A673 (cell line): ENCODE measurements around the gene MAPKAPK2. TPM values are rescaled to one million over a fixed set of nuclear protein-coding genes. Genes with fewer than 3 reads are reported as not detected.

Experiments used
- BruUV-seq: library from RNA; stranded (reverse); fragments of 400-500 nt; replicated peaks from 2 replicates; lab custom pipeline; 2021; lab: Mats Ljungman, UMichigan
- CTCF ChIA-PET: fragments of 300-600 bp; sonication (Branson Sonifier 250); formaldehyde crosslinking; loops from one replicate; lab custom pipeline; 2022; ENCODE audit warnings: antibody characterized with exemption; lab: Charles Lee
- POLR2A ChIA-PET: fragments of 300-600 bp; sonication (Branson Sonifier 250); formaldehyde crosslinking; loops from one replicate; lab custom pipeline; 2022; ENCODE audit warnings: antibody characterized with exemption; ENCODE audit not compliant: low non-redundant PET; lab: Charles Lee
- DNase-seq: peaks from one replicate; pipeline ENCODE4 v3.0.0-alpha.2; 2015; ENCODE audit warnings: low spot score
- H3K27ac ChIP-seq: fragments of 200-600 bp; sonication (generic); 2 replicates; pipeline ENCODE4 v1.5.1; 2016; ENCODE audit warnings: mixed run types, low read depth, mild to moderate bottlenecking, mixed read lengths, antibody characterized with exemption, low read length; ENCODE audit not compliant: poor library complexity, severe bottlenecking
- H3K27me3 ChIP-seq: fragments of 200-600 bp; sonication (generic); replicated peaks from 2 replicates; pipeline ENCODE4 v1.6.1; 2017; ENCODE audit warnings: mixed run types, low read depth, mild to moderate bottlenecking, mixed read lengths, antibody characterized with exemption, low read length; ENCODE audit not compliant: insufficient read depth, poor library complexity
- H3K36me3 ChIP-seq: fragments of 200-600 bp; sonication (generic); 2 replicates; pipeline ENCODE4 v1.6.1; 2016; ENCODE audit warnings: mixed run types, mild to moderate bottlenecking, mixed read lengths, antibody characterized with exemption, low read length; ENCODE audit not compliant: insufficient read depth, poor library complexity, severe bottlenecking
- H3K4me1 ChIP-seq: fragments of 200-600 bp; sonication (generic); 2 replicates; pipeline ENCODE4 v1.6.1; 2017; ENCODE audit warnings: mixed run types, mild to moderate bottlenecking, mixed read lengths, antibody characterized with exemption, low read length; ENCODE audit not compliant: insufficient read depth, poor library complexity, severe bottlenecking
- H3K4me3 ChIP-seq: fragments of 200-600 bp; sonication (generic); 2 replicates; pipeline ENCODE4 v1.5.1; 2016; ENCODE audit warnings: low read depth, mixed run types, mild to moderate bottlenecking, mixed read lengths, low read length; ENCODE audit not compliant: poor library complexity, severe bottlenecking
- H3K9me3 ChIP-seq: fragments of 200-600 bp; sonication (generic); 2 replicates; pipeline ENCODE4 v1.6.1; 2016; ENCODE audit warnings: mixed run types, low read depth, mild to moderate bottlenecking, mixed read lengths, antibody characterized with exemption, low read length; ENCODE audit not compliant: poor library complexity, severe bottlenecking
- CTCF ChIP-seq: fragments of 300-800, 200-600 bp; sonication (generic); conservative IDR thresholded peaks from 2 replicates; pipeline ENCODE4 v1.5.1; 2017; ENCODE audit warnings: low read depth, mild to moderate bottlenecking, antibody characterized with exemption, low read length, moderate library complexity, mixed read lengths
- EZH2 ChIP-seq: fragments of 200-600 bp; sonication (generic); IDR thresholded peaks from 2 replicates; pipeline ENCODE4 v1.6.1; 2017; ENCODE audit warnings: borderline replicate concordance, low read depth, mild to moderate bottlenecking, mixed read lengths, antibody characterized with exemption, low read length; ENCODE audit not compliant: poor library complexity, severe bottlenecking
- intact Hi-C: fragments of 100-400 bp; cut with micrococcal nuclease; formaldehyde crosslinking; loops from one replicate; pipeline ENCODE4 v1.10.0; 2022; ENCODE audit not compliant: unreplicated experiment
- total RNA-seq: library from RNA; stranded (reverse); gene quantifications from 2 replicates; pipeline ENCODE4 v1.2.3, GENCODE V29; 2021

Gene MAPKAPK2
- total RNA-seq, 1 experiment from 2014 or later = 39.2 TPM

GRCh38 chr1:206680279-206680678 is 4.4 kb upstream of the MAPKAPK2 start:
- intact Hi-C loops = no loop called here
- no peaks in the 10 kb centered on the region for H3K4me1 ChIP-seq
- peaks cover 20% of the 10 kb centered on the region for H3K27me3 ChIP-seq
- ChIA-PET CTCF (no interaction called here), POLR2A (no interaction called here)
- no peak for TF ChIP-seq EZH2
- TF ChIP-seq CTCF = no peak
- DNase-seq = no peak
- no TSS peak for BruUV-seq
- no peaks in the 10 kb centered on the region for H3K9me3 ChIP-seq
- H3K36me3 ChIP-seq = no peaks in the 10 kb centered on the region
- no peak overlapping the region for H3K4me3 ChIP-seq
- H3K27ac ChIP-seq = no peak overlapping the region

GRCh38 chr1:206681359-206681758 is 3.3 kb upstream of the MAPKAPK2 start:
- BruUV-seq = no TSS peak
- intact Hi-C loops = no loop called here
- Histone ChIP-seq H3K27me3 (peaks cover 20% of the 10 kb centered on the region), H3K9me3 (no peaks in the 10 kb centered on the region), H3K27ac (no peak overlapping the region), H3K4me1 (peaks cover 2% of the 10 kb centered on the region), H3K4me3 (no peak overlapping the region), H3K36me3 (no peaks in the 10 kb centered on the region)
- CTCF ChIA-PET = no interaction called here
- no peak for DNase-seq
- POLR2A ChIA-PET = no interaction called here
- TF ChIP-seq EZH2 (no peak), CTCF (no peak)

- H3K4me3 ChIP-seq = no peak overlapping the region
- no peak overlapping the region for H3K27ac ChIP-seq
- ChIA-PET POLR2A (no interaction called here), CTCF (no interaction called here)
- no peaks in the 10 kb centered on the region for H3K9me3 ChIP-seq
- no peaks in the 10 kb centered on the region for H3K36me3 ChIP-seq
- no peak for TF ChIP-seq EZH2
- no peak for DNase-seq
- no TSS peak for BruUV-seq
- intact Hi-C loops = no loop called here
- H3K27me3 ChIP-seq = peaks cover 20% of the 10 kb centered on the region
- H3K4me1 ChIP-seq = peaks cover 5% of the 10 kb centered on the region
Measured at GRCh38 chr1:206682111-206682510, 2.6 kb upstream of the MAPKAPK2 start.

GRCh38 chr1:206683313-206683712 is 1.4 kb upstream of the MAPKAPK2 start:
- Histone ChIP-seq H3K9me3 (no peaks in the 10 kb centered on the region), H3K27me3 (peaks cover 20% of the 10 kb centered on the region), H3K4me3 (no peak overlapping the region), H3K36me3 (no peaks in the 10 kb centered on the region), H3K27ac (no peak overlapping the region), H3K4me1 (peaks cover 9% of the 10 kb centered on the region)
- POLR2A ChIA-PET = no interaction called here
- intact Hi-C loops = no loop called here
- TF ChIP-seq CTCF (no peak), EZH2 (no peak)
- no TSS peak for BruUV-seq
- CTCF ChIA-PET = interaction anchor here (0.7 kb wide), 1 partner anchor 19 kb away, joined by 3 read pairs; no protein-coding TSS in a partner anchor
- no peak for DNase-seq
